GM21447 (cell line): ENCODE results near the gene ARHGAP33.
"Not testable (repeated sequence)": the region's sequence is repeated elsewhere in the genome, so short reads cannot be mapped to it uniquely, and the experiment has no call there.

Source experiments
- ATAC-seq: cut with Tn5 transposase; IDR thresholded peaks from one replicate; pipeline ENCODE4 v1.9.1; 2021; ENCODE audit not compliant: unreplicated experiment

Gene ARHGAP33

DNA sequence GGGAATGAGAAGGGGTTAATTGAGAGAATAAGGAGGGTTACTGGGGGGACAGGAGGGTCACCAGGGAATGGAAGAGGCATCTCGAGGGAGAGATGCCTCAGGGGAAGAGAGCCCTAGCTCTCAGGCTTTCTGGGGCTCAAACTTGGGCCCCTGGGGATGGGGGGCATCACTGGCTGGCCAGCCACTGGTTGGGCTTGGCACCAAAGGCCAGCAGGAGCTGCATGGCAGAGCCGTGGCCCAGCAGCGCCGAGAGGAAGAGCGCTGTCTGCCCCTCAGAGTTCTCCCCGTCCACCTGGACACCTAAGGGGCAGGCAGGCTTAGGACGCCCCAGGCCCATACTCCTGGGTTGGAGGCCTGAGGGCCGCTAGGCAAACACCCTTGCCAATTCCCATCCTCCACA lies 17.5 kb downstream of the ARHGAP33 start:
- no peak for ATAC-seq

DNA sequence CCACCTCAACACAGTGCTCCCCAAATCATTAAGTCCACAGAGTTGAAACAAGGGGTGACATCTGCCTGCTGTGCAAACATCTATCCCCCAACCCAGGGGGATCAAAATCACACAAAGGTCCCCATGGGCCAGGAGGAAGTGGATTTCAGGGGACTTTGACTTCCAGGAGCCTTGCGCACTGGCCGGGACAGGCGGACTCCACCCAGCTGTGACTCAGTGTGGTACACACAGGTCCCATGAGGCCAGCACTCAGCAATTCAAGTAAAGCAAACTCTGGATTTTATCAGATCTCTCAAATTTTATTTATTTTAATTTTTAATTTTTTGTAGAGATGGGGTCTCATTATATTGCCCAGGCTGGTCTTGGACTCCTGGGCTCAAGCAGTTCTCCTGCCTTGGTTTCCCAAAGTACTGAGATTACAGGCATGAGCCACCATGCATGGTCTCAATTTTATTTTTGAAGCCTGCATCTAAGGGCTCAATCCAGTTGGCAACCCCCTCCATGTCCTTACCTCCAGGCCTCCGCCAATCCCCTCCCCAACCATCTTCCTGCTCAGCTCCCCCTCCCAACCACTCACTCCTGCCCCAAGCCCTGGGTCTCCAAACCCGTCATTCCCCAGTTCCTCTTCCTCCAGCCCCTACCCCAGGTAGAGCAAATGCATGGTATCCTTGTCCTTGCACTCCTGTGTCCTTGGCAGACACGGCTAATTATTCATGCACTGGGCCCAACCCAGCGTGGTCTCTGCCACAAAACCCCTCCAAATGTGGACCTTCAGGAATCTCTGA lies 18.2 kb downstream of the ARHGAP33 start:
- ATAC-seq, result no peak

DNA sequence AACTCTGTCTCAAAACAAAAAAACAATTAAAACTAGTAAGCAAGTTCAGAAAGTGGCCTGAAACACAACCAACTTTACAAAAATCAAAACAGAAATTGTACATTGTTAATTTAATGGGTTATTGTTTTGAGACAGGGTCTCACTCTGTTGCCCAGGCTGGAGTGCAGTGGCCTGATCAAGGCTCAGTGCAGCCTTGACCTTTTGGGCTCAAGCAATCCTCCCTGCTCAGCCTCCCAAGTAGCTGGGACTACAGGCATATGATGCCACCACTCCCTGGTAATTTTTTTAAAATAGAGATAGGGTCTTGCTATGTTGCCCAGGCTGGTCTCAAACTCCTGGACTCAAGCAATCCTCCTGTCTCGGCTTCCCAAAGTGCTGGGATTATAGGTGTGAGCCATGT lies 20.2 kb downstream of the ARHGAP33 start:
- not testable (repeated sequence) for ATAC-seq

- ATAC-seq, result no peak
Measured at GRCh38 chr19:35796645-35797542, 21.5 kb downstream of the ARHGAP33 start.

- ATAC-seq, result no peak
Measured at GRCh38 chr19:35797663-35798062, 22.3 kb downstream of the ARHGAP33 start.

DNA sequence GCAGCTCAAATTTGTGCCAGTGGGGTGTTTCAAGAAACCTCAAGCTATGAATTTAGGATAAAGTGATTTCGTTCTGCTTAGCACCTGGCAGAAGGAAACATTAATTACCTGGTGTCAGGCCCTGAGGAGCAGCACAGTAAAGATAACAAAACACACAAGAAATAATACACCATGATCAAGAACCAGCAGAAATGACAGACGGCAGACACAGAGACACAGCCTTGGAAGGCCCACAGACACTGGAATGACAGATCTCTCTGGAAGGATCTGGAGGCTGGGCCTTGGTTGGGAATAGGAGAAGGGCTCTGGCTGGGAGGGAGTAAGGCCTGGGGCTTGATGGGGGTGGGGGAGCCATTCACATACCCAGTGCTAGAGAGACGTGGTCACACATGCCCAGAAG lies 26.5 kb downstream of the ARHGAP33 start:
- ATAC-seq, result no peak

DNA sequence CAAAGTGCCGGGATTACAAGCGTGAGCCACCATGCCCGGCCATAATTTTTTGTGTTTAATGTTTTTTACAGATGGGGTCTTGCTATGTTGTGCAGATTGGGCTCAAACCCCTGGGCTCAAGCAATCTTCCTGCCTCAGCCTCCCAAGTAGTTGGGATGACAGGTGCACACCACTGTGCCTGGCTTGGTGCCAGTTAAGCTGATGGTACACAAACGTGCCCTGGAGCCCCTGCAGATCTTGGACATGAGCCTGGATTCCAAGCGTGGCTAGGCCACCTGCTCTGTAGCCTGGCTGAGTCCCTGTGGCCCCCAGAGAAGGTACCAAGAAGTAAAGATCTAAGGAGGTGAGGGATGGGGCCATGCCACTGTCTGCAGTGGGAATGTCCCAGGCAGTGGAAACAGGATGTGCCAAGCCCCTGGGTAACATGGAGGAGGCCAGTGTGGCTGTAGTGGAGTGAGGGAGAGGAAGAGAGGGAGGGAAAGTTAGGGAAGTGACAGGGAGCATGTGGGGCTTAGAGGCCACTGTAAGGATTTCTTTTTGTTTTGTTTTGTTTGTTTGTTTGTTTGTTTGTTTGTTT lies 30.2 kb downstream of the ARHGAP33 start:
- ATAC-seq, result no peak

GRCh38 chr19:35806597-35806996 lies 31.2 kb downstream of the ARHGAP33 start:
- ATAC-seq, result no peak

GRCh38 chr19:35807633-35808032 lies 32.3 kb downstream of the ARHGAP33 start:
- no peak for ATAC-seq

GRCh38 chr19:35811317-35812219 lies 36.2 kb downstream of the ARHGAP33 start:
- no peak for ATAC-seq

GRCh38 chr19:35812220-35813042 lies 37.1 kb downstream of the ARHGAP33 start, which contains the start of gene PRODH2:
PRODH2 (minus strand) TSS chr19:35812845; CDS start chr19:35812805, 40 bp downstream.
- no peak for ATAC-seq

- ATAC-seq, result no peak
Measured at GRCh38 chr19:35813043-35813890, 37.9 kb downstream of the ARHGAP33 start.

GRCh38 chr19:35816262-35816661 lies 40.9 kb downstream of the ARHGAP33 start:
- ATAC-seq, result no peak

- no peak for ATAC-seq
Measured at GRCh38 chr19:35816846-35817245, 41.5 kb downstream of the ARHGAP33 start.

GRCh38 chr19:35818445-35818844 lies 43.1 kb downstream of the ARHGAP33 start:
- no peak for ATAC-seq

DNA sequence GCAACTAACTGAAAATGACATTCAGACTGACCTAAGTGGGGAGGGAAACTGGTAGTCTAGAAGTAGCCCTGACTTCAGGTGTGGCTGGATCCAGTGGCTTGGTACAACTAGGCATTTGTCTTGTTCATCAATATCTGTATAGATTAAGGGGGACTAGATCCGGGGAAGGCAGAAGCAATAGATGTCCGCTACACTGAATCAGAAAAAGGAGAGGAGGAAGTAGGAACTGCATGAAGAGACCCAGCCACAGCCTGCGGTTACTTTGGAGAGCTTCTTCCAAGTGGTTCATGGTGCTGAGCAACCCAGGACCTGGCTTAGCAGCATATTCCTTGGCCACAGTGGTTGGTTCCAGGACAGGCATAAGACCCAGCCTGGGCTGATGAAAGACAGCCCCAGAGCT lies 47.2 kb downstream of the ARHGAP33 start:
- no peak for ATAC-seq

DNA sequence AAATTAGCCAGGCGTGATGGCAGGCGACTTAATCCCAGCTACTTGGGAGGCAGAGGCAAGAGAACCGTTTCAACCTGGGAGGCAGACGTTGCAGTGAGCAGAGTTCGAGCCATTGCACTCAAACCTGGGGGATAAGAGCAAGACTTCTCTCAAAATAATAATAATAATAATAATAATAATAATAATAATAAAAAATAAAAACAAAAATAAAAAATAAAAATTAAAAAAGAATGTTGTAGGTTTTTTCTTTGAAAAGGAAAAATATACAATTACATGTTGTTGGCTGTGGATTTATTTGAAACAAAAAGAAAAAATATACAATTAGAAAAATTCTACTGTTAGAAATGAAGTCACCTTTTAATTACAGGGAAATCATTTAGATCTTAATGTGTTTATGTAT lies 48.8 kb downstream of the ARHGAP33 start:
- ATAC-seq, result no peak

DNA sequence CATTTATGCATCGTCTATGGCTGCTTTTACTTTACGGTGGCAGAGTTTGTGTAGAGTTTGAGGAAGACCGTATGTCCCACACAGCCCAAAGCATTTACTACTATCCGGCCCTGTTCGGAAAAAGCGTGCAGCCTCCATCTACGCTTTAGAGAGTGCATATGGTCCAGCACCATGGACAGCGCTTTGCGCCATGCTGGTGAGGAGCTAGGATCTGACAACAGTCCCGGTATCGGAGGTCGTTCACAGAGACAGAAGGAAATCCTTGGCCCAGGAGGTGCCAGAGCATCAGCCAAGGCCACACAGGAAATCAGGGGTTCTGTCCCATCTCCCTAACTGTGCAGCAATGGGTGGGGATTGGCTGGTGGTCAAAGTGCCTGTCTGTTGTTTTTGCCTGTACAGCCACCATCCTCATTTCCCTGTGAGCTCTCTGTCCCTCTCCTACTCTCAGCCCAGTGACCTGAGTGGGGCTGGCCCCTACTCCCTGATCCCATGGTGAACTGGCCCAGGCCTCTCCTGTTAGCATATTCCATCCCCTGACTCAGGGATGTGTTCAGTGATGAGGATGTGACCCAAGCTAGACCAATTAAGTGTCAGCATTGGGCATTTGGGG lies 53.4 kb downstream of the ARHGAP33 start:
- no peak for ATAC-seq
